Measurements from ENCODE around the gene MYT1. TPM values are rescaled to one million over a fixed set of nuclear protein-coding genes. Genes with fewer than 3 reads are reported as not detected.

Gene MYT1
- total RNA-seq, 1 donor from 2014 or later = 0.74 TPM

GRCh38 chr20:64236137-64237088 lies 72.2 kb downstream of the MYT1 start:
- TF ChIP-seq CTCF (IDR thresholded peaks at IDR 0.05; ENCODE audit: unreplicated experiment) = no peak
- H3K27me3 Mint-ChIP-seq (ENCODE audit: unreplicated experiment) = peaks cover 2% of the 10 kb centered on the region
- H3K9me3 Mint-ChIP-seq (ENCODE audit: unreplicated experiment) = no peaks in the 10 kb centered on the region
- no peak for DNase-seq (ENCODE audit: low spot score)
- no peak overlapping the region for H3K27ac Mint-ChIP-seq (ENCODE audit: unreplicated experiment)
- no peaks in the 10 kb centered on the region for H3K36me3 Mint-ChIP-seq (ENCODE audit: low read depth, unreplicated experiment)
- H3K4me3 Mint-ChIP-seq (ENCODE audit: unreplicated experiment) = no peak overlapping the region
- H3K4me1 Mint-ChIP-seq (ENCODE audit: unreplicated experiment) = no peaks in the 10 kb centered on the region

GRCh38 chr20:64237316-64237715 lies 73.1 kb downstream of the MYT1 start:
- Mint-ChIP-seq H3K27me3 (ENCODE audit: unreplicated experiment) (peaks cover 2% of the 10 kb centered on the region), H3K4me3 (ENCODE audit: unreplicated experiment) (no peak overlapping the region), H3K4me1 (ENCODE audit: unreplicated experiment) (no peaks in the 10 kb centered on the region), H3K27ac (ENCODE audit: unreplicated experiment) (no peak overlapping the region), H3K36me3 (ENCODE audit: low read depth, unreplicated experiment) (no peaks in the 10 kb centered on the region), H3K9me3 (ENCODE audit: unreplicated experiment) (no peaks in the 10 kb centered on the region)
- TF ChIP-seq CTCF (IDR thresholded peaks at IDR 0.05; ENCODE audit: unreplicated experiment) = no peak
- no peak for DNase-seq (ENCODE audit: low spot score)

GRCh38 chr20:64238115-64238825 lies 74.0 kb downstream of the MYT1 start:
- no peak for DNase-seq (ENCODE audit: low spot score)
- H3K4me3 Mint-ChIP-seq (ENCODE audit: unreplicated experiment) = no peak overlapping the region
- no peaks in the 10 kb centered on the region for H3K9me3 Mint-ChIP-seq (ENCODE audit: unreplicated experiment)
- H3K4me1 Mint-ChIP-seq (ENCODE audit: unreplicated experiment) = no peaks in the 10 kb centered on the region
- H3K27me3 Mint-ChIP-seq (ENCODE audit: unreplicated experiment) = no peaks in the 10 kb centered on the region
- H3K36me3 Mint-ChIP-seq (ENCODE audit: low read depth, unreplicated experiment) = no peaks in the 10 kb centered on the region
- H3K27ac Mint-ChIP-seq (ENCODE audit: unreplicated experiment) = no peak overlapping the region
- TF ChIP-seq CTCF (IDR thresholded peaks at IDR 0.05; ENCODE audit: unreplicated experiment) = no peak

GRCh38 chr20:64238851-64239387 lies 74.7 kb downstream of the MYT1 start:
- Mint-ChIP-seq H3K27me3 (ENCODE audit: unreplicated experiment) (no peaks in the 10 kb centered on the region), H3K36me3 (ENCODE audit: low read depth, unreplicated experiment) (no peaks in the 10 kb centered on the region), H3K4me1 (ENCODE audit: unreplicated experiment) (no peaks in the 10 kb centered on the region), H3K4me3 (ENCODE audit: unreplicated experiment) (no peak overlapping the region), H3K27ac (ENCODE audit: unreplicated experiment) (no peak overlapping the region), H3K9me3 (ENCODE audit: unreplicated experiment) (no peaks in the 10 kb centered on the region)
- TF ChIP-seq CTCF (IDR thresholded peaks at IDR 0.05; ENCODE audit: unreplicated experiment) = no peak
- DNase-seq (ENCODE audit: low spot score) = no peak

Measured in endothelial cell (in vitro differentiated cells).